ENCODE measurements around the gene CCNL2. TPM values are rescaled to one million over a fixed set of nuclear protein-coding genes. Genes with fewer than 3 reads are reported as not detected.
"Not testable (repeated sequence)": the region's sequence is repeated elsewhere in the genome, so short reads cannot be mapped to it uniquely, and the experiment has no call there.

The CCNL2 gene
- total RNA-seq, 1 donor from 2014 or later = 319 TPM

GRCh38 chr1:1391225-1391624 is 7.9 kb downstream of the CCNL2 start:
- no peaks in the 10 kb centered on the region for H3K4me1 ChIP-seq
- peaks cover 4 to 100% of the 10 kb centered on the region in 2 donors for H3K36me3 ChIP-seq
- DNase-seq (ENCODE audit: extremely low spot score in 2 of 2) = no peak
- H3K27me3 ChIP-seq = no peaks in the 10 kb centered on the region
- no peaks in the 10 kb centered on the region for H3K9me3 ChIP-seq
- intact Hi-C loops (cut with DNase I) = no loop called here
- no peak overlapping the region for H3K27ac ChIP-seq
- TF ChIP-seq, protein P1, sequence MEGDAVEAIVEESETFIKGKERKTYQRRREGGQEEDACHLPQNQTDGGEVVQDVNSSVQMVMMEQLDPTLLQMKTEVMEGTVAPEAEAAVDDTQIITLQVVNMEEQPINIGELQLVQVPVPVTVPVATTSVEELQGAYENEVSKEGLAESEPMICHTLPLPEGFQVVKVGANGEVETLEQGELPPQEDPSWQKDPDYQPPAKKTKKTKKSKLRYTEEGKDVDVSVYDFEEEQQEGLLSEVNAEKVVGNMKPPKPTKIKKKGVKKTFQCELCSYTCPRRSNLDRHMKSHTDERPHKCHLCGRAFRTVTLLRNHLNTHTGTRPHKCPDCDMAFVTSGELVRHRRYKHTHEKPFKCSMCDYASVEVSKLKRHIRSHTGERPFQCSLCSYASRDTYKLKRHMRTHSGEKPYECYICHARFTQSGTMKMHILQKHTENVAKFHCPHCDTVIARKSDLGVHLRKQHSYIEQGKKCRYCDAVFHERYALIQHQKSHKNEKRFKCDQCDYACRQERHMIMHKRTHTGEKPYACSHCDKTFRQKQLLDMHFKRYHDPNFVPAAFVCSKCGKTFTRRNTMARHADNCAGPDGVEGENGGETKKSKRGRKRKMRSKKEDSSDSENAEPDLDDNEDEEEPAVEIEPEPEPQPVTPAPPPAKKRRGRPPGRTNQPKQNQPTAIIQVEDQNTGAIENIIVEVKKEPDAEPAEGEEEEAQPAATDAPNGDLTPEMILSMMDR (IDR thresholded peaks at IDR 0.05) = no peak
- no peak for TF ChIP-seq POLR2AphosphoS5 (IDR thresholded peaks at IDR 0.05; ENCODE audit: insufficient read depth in 1 of 2, low read depth in 1 of 2)
- no peak for TF ChIP-seq POLR2A (IDR thresholded peaks at IDR 0.05)
- H3K4me3 ChIP-seq = no peak overlapping the region

DNA sequence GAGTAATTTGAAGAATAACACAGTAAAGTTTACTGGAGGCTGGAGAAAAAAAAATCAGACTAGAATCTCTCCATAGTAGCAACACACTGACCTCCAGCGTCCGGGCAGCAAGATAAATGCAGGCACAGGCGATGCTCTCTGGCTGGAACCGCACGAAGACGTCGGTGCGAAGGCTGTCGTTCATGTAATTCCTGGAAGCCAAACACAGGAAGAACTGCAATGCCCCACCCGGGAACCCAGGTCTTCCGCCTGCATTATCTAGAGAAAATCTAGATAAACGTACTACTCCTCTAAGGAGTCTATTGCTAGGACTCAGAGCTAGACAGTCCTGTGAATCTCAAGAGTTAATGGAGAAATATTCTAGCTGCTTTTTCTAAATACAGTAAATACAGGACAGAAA is 8.5 kb downstream of the CCNL2 start:
- Histone ChIP-seq H3K4me3 (no peak overlapping the region), H3K4me1 (no peaks in the 10 kb centered on the region), H3K9me3 (no peaks in the 10 kb centered on the region), H3K36me3 (peaks cover 4 to 100% of the 10 kb centered on the region in 2 donors), H3K27ac (no peak overlapping the region), H3K27me3 (no peaks in the 10 kb centered on the region)
- intact Hi-C loops (cut with DNase I) = no loop called here
- TF ChIP-seq POLR2AphosphoS5 (IDR thresholded peaks at IDR 0.05; ENCODE audit: insufficient read depth in 1 of 2, low read depth in 1 of 2) (no peak), POLR2A (IDR thresholded peaks at IDR 0.05) (no peak)
- TF ChIP-seq, protein P1 (IDR thresholded peaks at IDR 0.05) = no peak
- no peak for DNase-seq (ENCODE audit: extremely low spot score in 2 of 2)

DNA sequence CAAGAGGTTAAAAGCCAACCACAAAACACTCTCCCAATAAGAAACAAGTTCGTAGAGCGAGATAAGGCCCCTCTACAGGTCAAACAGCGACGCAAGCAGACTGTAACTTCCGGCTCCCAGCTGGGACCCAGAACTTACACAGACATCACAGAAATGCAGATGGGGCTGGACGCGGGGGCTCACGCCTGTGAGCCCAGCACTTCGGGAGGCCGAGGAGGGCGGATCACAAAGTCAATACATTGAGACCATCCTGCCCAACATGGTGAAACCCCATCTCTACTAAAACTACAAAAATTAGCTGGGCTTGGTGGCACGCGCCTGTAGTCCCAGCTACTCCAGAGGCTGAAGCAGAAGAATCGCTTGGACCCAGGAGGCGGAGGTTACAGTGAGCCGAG is 11.1 kb downstream of the CCNL2 start:
- Histone ChIP-seq H3K4me1 (no peaks in the 10 kb centered on the region), H3K27me3 (no peaks in the 10 kb centered on the region), H3K9me3 (no peaks in the 10 kb centered on the region), H3K27ac (no peak overlapping the region), H3K4me3 (no peak overlapping the region), H3K36me3 (peaks cover 4 to 75% of the 10 kb centered on the region in 2 donors)
- intact Hi-C loops (cut with DNase I) = no loop called here
- TF ChIP-seq, protein P1 (IDR thresholded peaks at IDR 0.05) = no peak
- no peak for TF ChIP-seq POLR2AphosphoS5 (IDR thresholded peaks at IDR 0.05; ENCODE audit: insufficient read depth in 1 of 2, low read depth in 1 of 2)
- TF ChIP-seq POLR2A (IDR thresholded peaks at IDR 0.05) = no peak
- DNase-seq (ENCODE audit: extremely low spot score in 2 of 2) = no peak

DNA sequence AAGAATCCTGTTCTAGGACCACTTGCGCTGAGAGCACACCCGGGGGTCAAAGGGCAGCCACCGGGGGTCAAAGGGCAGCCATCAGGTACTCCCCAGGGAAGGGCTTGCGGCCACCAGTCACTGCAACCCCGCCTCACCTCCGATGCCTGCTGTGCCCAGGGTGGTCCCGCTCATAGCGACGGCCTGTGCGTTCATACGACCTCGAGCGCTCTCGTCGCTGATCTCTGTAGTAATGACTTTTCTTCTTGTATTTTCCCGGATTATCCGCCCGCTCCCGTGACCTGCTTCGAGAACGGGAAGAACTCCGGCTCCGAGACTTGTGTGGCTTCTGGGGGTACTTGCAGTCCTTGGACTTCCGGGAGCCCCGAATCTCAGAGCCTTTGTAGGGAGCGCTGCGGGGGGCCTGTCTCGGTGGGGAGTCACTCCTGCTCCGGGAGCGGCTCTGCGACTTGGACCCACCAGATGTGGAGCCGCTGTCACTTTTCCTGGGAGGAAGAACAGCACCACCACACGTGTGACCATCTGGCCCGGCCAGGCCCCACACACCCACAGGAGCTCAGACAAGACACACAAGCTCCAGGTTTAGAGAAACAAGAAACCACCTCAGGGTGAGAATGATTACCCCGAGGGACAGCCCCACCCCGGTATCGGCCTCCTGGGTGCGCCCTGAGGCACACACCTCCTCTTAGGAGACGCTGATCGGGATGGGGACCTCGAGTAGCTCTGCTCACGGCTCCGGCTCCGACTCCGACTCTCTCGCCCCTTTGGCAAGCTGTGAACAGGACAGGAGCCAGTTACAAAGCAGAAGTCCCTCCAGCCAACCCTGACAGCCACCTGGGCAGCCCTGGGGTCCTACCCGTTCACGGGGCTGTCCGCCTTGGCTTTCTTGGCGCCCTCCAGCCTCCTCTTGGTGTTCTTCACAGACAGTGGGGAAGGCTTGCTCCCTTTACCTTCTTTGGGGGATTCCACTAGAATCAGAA is 11.7 kb downstream of the CCNL2 start:
- Histone ChIP-seq H3K27ac (no peak overlapping the region), H3K9me3 (no peaks in the 10 kb centered on the region), H3K4me3 (no peak overlapping the region), H3K4me1 (no peaks in the 10 kb centered on the region), H3K27me3 (no peaks in the 10 kb centered on the region), H3K36me3 (peaks cover 4 to 68% of the 10 kb centered on the region in 2 donors)
- intact Hi-C loops (cut with DNase I) = no loop called here
- no peak for TF ChIP-seq POLR2A (IDR thresholded peaks at IDR 0.05)
- no peak for TF ChIP-seq POLR2AphosphoS5 (IDR thresholded peaks at IDR 0.05; ENCODE audit: insufficient read depth in 1 of 2, low read depth in 1 of 2)
- TF ChIP-seq, protein P1 (IDR thresholded peaks at IDR 0.05) = no peak
- DNase-seq (ENCODE audit: extremely low spot score in 2 of 2) = no peak

GRCh38 chr1:1385931-1386330 is 13.2 kb downstream of the CCNL2 start:
- intact Hi-C loops (cut with DNase I) = no loop called here
- TF ChIP-seq, protein P1 (IDR thresholded peaks at IDR 0.05) = no peak
- TF ChIP-seq POLR2AphosphoS5 (IDR thresholded peaks at IDR 0.05; ENCODE audit: insufficient read depth in 1 of 2, low read depth in 1 of 2) = no peak
- no peak for TF ChIP-seq POLR2A (IDR thresholded peaks at IDR 0.05)
- H3K36me3 ChIP-seq = peaks cover 1 to 54% of the 10 kb centered on the region in 2 donors

DNA sequence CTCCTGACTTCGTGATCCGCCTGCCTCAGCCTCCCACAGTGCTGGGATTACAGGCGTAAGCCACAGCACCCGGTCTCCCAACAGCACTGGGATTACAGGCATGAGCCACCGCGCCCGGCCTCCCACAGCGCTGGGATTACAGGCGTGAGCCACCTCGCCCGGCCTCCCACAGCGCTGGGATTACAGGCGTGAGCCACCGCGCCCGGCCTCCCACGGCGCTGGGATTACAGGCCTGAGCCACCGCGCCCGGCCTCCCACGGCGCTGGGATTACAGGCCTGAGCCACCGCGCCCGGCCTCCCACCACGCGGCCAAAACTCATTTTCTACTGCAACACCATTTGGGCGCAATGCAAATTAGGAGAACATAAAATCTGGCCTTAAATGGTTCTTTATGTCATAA is 13.8 kb downstream of the CCNL2 start:
- H3K4me1 ChIP-seq; DNase-seq (ENCODE audit: extremely low spot score in 2 of 2); H3K27ac ChIP-seq; H3K4me3 ChIP-seq; H3K27me3 ChIP-seq; H3K9me3 ChIP-seq; intact Hi-C loops (cut with DNase I): not testable (repeated sequence)
- peaks cover 0 to 48% of the 10 kb centered on the region in 2 donors for H3K36me3 ChIP-seq

More at GRCh38 chr1:1385931-1386330, 13.2 kb downstream of the CCNL2 start:
- no peaks in the 10 kb centered on the region for H3K27me3 ChIP-seq
- no peak for DNase-seq (ENCODE audit: extremely low spot score in 2 of 2)
- H3K27ac ChIP-seq = no peak overlapping the region
- no peak overlapping the region for H3K4me3 ChIP-seq
- no peaks in the 10 kb centered on the region for H3K4me1 ChIP-seq
- H3K9me3 ChIP-seq = no peaks in the 10 kb centered on the region

Measured in vagina (tissue), 2 donors.